Measurements from ENCODE around the gene LTK. TPM values are rescaled to one million over a fixed set of nuclear protein-coding genes. Genes with fewer than 3 reads are reported as not detected.
A peak's percentile ranks its signal among the peaks of the same experiment; 100 is the strongest.

LTK gene
- total and polyA plus RNA-seq, 2 of the 4 experiments (the other 2 are of a cell fraction), result 0.18 to 0.62 TPM

GRCh38 chr15:41493205-41493901 lies 20.3 kb downstream of the LTK start, which contains the start of gene ITPKA:
ITPKA (plus strand) TSS chr15:41493874; CDS start chr15:41493928, 54 bp downstream.
- H2AK9ac ChIP-seq (replicated peaks; ENCODE audit: low read depth, low read length, poor library complexity), result peak within 1 kb of the TSS; percentile 93
- H3K9ac ChIP-seq (ENCODE audit: low read depth, low read length), result peak within 1 kb of the TSS; percentile 77
- H3K14ac ChIP-seq (replicated peaks; ENCODE audit: low read depth, low read length), result peak within 1 kb of the TSS; percentile 91
- DNase-seq, result peak; percentile 78
- ChIA-PET POLR2A (ENCODE audit: unreplicated experiment) (no interaction called here), CTCF (no interaction called here)
- dilution Hi-C loops (cut with HindIII; ENCODE audit: low sequenced_read_pairs, unreplicated experiment), result no loop called here
- peak within 1 kb of the TSS; percentile 80; the same call in 1 of the 2 replicates for H2BK20ac ChIP-seq (ENCODE audit: low read depth, low read length)
- peak within 1 kb of the TSS; percentile 51 for H3K4me3 ChIP-seq (ENCODE audit: insufficient read depth, low read depth, low read length)
- peak within 1 kb of the TSS; percentile 76 for H3K27ac ChIP-seq (ENCODE audit: insufficient read depth, low read length)
- 0% methylated on average over 6 of the region's 60 CpGs; no CpG with 5 or more reads in 1 of the 2 experiments for WGBS, 2 experiments (ENCODE audit: extremely low coverage in 2 of 2, insufficient read length in 1 of 2)
- H3K18ac ChIP-seq (ENCODE audit: low read depth, low read length), result peak within 1 kb of the TSS; percentile 70
- peaks cover 29% of the 10 kb centered on the region for H3K9me1 ChIP-seq (ENCODE audit: insufficient read depth, low read length)
- no peaks in the 10 kb centered on the region for H3K9me3 ChIP-seq (ENCODE audit: control insufficient read depth, insufficient read depth, low read length)
- peak; percentile 79 for ATAC-seq (ENCODE audit: low read depth)
- peak within 1 kb of the TSS; percentile 72 for H3K56ac ChIP-seq (ENCODE audit: extremely low read depth, insufficient read depth, low read length)
- in situ Hi-C loops (cut with MboI; ENCODE audit: low sequenced_read_pairs), result no loop called here
- no TSS peak for BruUV-seq (replicated peaks)
- H3K27me3 ChIP-seq (ENCODE audit: control insufficient read depth, insufficient read depth, low read length), result peaks cover 9% of the 10 kb centered on the region
- H2AK5ac ChIP-seq (ENCODE audit: low read depth, low read length), result peak within 1 kb of the TSS; percentile 98
- TF ChIP-seq MAFK (IDR thresholded peaks at IDR 0.05; ENCODE audit: low read depth, low read length), result no peak
- TF ChIP-seq MAZ (IDR thresholded peaks at IDR 0.05; ENCODE audit: borderline replicate concordance, low read depth, low read length), result peak; percentile 74
- H4K5ac ChIP-seq (ENCODE audit: low read depth, low read length), result peak within 1 kb of the TSS; percentile 71
- H3K79me1 ChIP-seq (ENCODE audit: low read depth in 1 of 2, low read length in 2 of 2), result peaks cover 0 to 9% of the 10 kb centered on the region in 2 experiments; a peak in 2 of 4 replicates
- intact Hi-C loops (cut with micrococcal nuclease), result no loop called here
- H3K36me3 ChIP-seq (ENCODE audit: control insufficient read depth, insufficient read depth, low read length), result no peaks in the 10 kb centered on the region
- peak within 1 kb of the TSS; percentile 90 for H3K4me2 ChIP-seq (ENCODE audit: low read depth, low read length)
- peak within 1 kb of the TSS; percentile 86 for H4K91ac ChIP-seq (ENCODE audit: insufficient read depth, low read depth, low read length)
- peak within 1 kb of the TSS; percentile 77 for H2BK5ac ChIP-seq (ENCODE audit: low read depth, low read length, poor library complexity, severe bottlenecking)
- H2BK15ac ChIP-seq (ENCODE audit: low read depth, low read length), result peak within 1 kb of the TSS; percentile 66
- no peaks in the 10 kb centered on the region for H4K20me1 ChIP-seq (ENCODE audit: insufficient read depth, low read length)
- H2BK120ac ChIP-seq (ENCODE audit: low read depth, low read length), result peak within 1 kb of the TSS; percentile 90
- H4K8ac ChIP-seq (ENCODE audit: low read depth in 2 of 2, low read length in 2 of 2), result peak within 1 kb of the TSS; percentile 77 to 87
- H2AFZ ChIP-seq (replicated peaks; ENCODE audit: low read length, poor library complexity), result peak within 1 kb of the TSS; percentile 95
- peaks cover 19% of the 10 kb centered on the region for H3K4me1 ChIP-seq (ENCODE audit: control insufficient read depth, insufficient read depth, low read length)
- H3K4ac ChIP-seq (ENCODE audit: low read depth, low read length), result peak within 1 kb of the TSS; percentile 73
- H3K23ac ChIP-seq (ENCODE audit: low read depth, low read length), result peak within 1 kb of the TSS; percentile 94; the same call in 1 of the 2 replicates

Data from IMR-90 (cell line).